GM12891 (cell line): ENCODE results near the gene RETSAT.

Experiments used
- PAX5 ChIP-seq: IDR thresholded peaks from 2 replicates; pipeline ENCODE4 v1.6.1; 2011; ENCODE audit warnings: low read length, moderate library complexity, mild to moderate bottlenecking; ENCODE audit not compliant: insufficient read depth, severe bottlenecking
- POLR2A ChIP-seq: IDR thresholded peaks from 2 replicates; pipeline ENCODE4 v1.6.1; 2011; ENCODE audit warnings: low read depth, low read length, control low read depth
- POLR2AphosphoS5 ChIP-seq: IDR thresholded peaks from 2 replicates; pipeline ENCODE4 v1.6.1; 2011; ENCODE audit warnings: low read depth, low read length, control low read depth
- POU2F2 ChIP-seq: IDR thresholded peaks from 2 replicates; pipeline ENCODE4 v1.6.1; 2011; ENCODE audit warnings: low read depth, mild to moderate bottlenecking, control low read depth, low read length, moderate library complexity
- SPI1 ChIP-seq: IDR thresholded peaks from 2 replicates; pipeline ENCODE4 v1.6.1; 2011; ENCODE audit warnings: low read depth, low read length, control low read depth
- TAF1 ChIP-seq: IDR thresholded peaks from 2 replicates; pipeline ENCODE4 v1.6.1; 2011; ENCODE audit warnings: low read depth, low read length, control low read depth

GRCh38 chr2:85327160-85327821 is 27.0 kb downstream of the RETSAT start:
- TF ChIP-seq TAF1 (no peak), POLR2A (no peak), POLR2AphosphoS5 (no peak), SPI1 (no peak), POU2F2 (no peak), PAX5 (no peak)
